OCI-LY7 (cell line): ENCODE data around the gene LCE3D.

Source experiments
- CTCF ChIP-seq: fragments of 200-600 bp; sonication (generic); conservative IDR thresholded peaks from 2 replicates; pipeline ENCODE4 v1.5.1; 2014; ENCODE audit warnings: mild to moderate bottlenecking, antibody characterized with exemption, low read length, moderate library complexity, mixed read lengths
- EZH2phosphoT487 ChIP-seq: fragments of 200-600 bp; sonication (generic); IDR thresholded peaks from 2 replicates; pipeline ENCODE4 v1.6.1; 2018; ENCODE audit warnings: low read depth, borderline replicate concordance, mild to moderate bottlenecking, mixed run types, antibody characterized with exemption, low read length, moderate library complexity, mixed read lengths

GRCh38 chr1:152582647-152583046 is 2.3 kb upstream of the LCE3D start:
- TF ChIP-seq CTCF = no peak
- no peak for TF ChIP-seq EZH2phosphoT487
